ENCODE data around the gene NSL1. TPM values are rescaled to one million over a fixed set of nuclear protein-coding genes. Genes with fewer than 3 reads are reported as not detected.
"Not testable (repeated sequence)": the region's sequence is repeated elsewhere in the genome, so short reads cannot be mapped to it uniquely, and the experiment has no call there.

Gene NSL1
- total RNA-seq, 2 donors from 2014 or later: 17.1 to 33.9 TPM

GRCh38 chr1:212782422-212783154 is 9.0 kb downstream of the NSL1 start:
- H3K4me1 ChIP-seq: no peaks in the 10 kb centered on the region
- intact Hi-C loops (cut with DNase I): loop anchor here (5.0 to 10.0 kb wide), 2 partner anchors 115 to 328 kb away; no protein-coding TSS in a partner anchor
- no peak overlapping the region for H3K27ac ChIP-seq
- H3K9me3 ChIP-seq: no peaks in the 10 kb centered on the region
- no peak for DNase-seq
- H3K9ac ChIP-seq (ENCODE audit: low read depth in 2 of 2, low read length in 2 of 2): no peak overlapping the region
- H3K27me3 ChIP-seq: no peaks in the 10 kb centered on the region
- peaks cover 5% of the 10 kb centered on the region for H3K36me3 ChIP-seq
- TF ChIP-seq, protein P1, sequence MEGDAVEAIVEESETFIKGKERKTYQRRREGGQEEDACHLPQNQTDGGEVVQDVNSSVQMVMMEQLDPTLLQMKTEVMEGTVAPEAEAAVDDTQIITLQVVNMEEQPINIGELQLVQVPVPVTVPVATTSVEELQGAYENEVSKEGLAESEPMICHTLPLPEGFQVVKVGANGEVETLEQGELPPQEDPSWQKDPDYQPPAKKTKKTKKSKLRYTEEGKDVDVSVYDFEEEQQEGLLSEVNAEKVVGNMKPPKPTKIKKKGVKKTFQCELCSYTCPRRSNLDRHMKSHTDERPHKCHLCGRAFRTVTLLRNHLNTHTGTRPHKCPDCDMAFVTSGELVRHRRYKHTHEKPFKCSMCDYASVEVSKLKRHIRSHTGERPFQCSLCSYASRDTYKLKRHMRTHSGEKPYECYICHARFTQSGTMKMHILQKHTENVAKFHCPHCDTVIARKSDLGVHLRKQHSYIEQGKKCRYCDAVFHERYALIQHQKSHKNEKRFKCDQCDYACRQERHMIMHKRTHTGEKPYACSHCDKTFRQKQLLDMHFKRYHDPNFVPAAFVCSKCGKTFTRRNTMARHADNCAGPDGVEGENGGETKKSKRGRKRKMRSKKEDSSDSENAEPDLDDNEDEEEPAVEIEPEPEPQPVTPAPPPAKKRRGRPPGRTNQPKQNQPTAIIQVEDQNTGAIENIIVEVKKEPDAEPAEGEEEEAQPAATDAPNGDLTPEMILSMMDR (IDR thresholded peaks at IDR 0.05): peak; percentile 62
- H3K4me3 ChIP-seq: no peak overlapping the region

GRCh38 chr1:212781225-212781624 is 10.4 kb downstream of the NSL1 start:
- no peak overlapping the region for H3K27ac ChIP-seq
- no peaks in the 10 kb centered on the region for H3K9me3 ChIP-seq
- no peak overlapping the region for H3K4me3 ChIP-seq
- H3K9ac ChIP-seq (ENCODE audit: low read depth in 2 of 2, low read length in 2 of 2): no peak overlapping the region
- H3K27me3 ChIP-seq: no peaks in the 10 kb centered on the region
- DNase-seq: no peak
- no peaks in the 10 kb centered on the region for H3K4me1 ChIP-seq
- TF ChIP-seq, protein P1 (IDR thresholded peaks at IDR 0.05): no peak
- intact Hi-C loops (cut with DNase I): loop anchor here (5.0 to 10.0 kb wide), 2 partner anchors 114 to 326 kb away; no protein-coding TSS in a partner anchor
- H3K36me3 ChIP-seq: peaks cover under 1% of the 10 kb centered on the region

- Histone ChIP-seq H3K27me3 (no peaks in the 10 kb centered on the region), H3K36me3 (no peaks in the 10 kb centered on the region), H3K4me3 (no peak overlapping the region), H3K4me1 (no peaks in the 10 kb centered on the region), H3K9me3 (no peaks in the 10 kb centered on the region), H3K27ac (no peak overlapping the region), H3K9ac (ENCODE audit: low read depth in 2 of 2, low read length in 2 of 2) (no peak overlapping the region)
- intact Hi-C loops (cut with DNase I): loop anchor here (5.0 to 10.0 kb wide), 2 partner anchors 113 to 326 kb away; no protein-coding TSS in a partner anchor
- DNase-seq: no peak
- TF ChIP-seq, protein P1 (IDR thresholded peaks at IDR 0.05): no peak
Observed at GRCh38 chr1:212780759-212781158, 10.8 kb downstream of the NSL1 start.

GRCh38 chr1:212779086-212779485 is 12.5 kb downstream of the NSL1 start:
- H3K27me3 ChIP-seq; H3K4me3 ChIP-seq; H3K27ac ChIP-seq; H3K4me1 ChIP-seq; H3K9ac ChIP-seq (ENCODE audit: low read depth in 2 of 2, low read length in 2 of 2); intact Hi-C loops (cut with DNase I); H3K9me3 ChIP-seq; DNase-seq; H3K36me3 ChIP-seq: not testable (repeated sequence)

DNA sequence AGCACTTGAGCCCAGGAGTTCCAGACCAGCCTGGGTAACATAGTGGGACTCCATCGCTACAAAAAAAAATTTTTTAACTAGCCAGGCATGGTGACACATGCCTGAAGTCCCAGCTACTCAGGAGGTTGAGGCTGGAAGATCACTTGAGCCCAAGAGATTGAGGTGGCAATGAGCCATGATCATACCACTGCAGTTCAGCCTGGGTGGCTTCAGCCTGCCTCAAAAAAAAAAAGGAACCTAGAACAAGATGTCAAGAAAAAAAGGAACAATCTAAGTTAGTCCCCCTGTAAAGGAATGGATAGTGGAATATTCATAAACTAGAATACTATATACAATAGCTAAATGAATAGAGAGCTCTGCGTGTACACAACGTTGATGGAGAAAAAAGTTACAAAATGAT is 14.4 kb downstream of the NSL1 start:
- Histone ChIP-seq H3K9me3 (no peaks in the 10 kb centered on the region), H3K4me1 (no peaks in the 10 kb centered on the region), H3K9ac (ENCODE audit: low read depth in 2 of 2, low read length in 2 of 2) (no peak overlapping the region), H3K36me3 (no peaks in the 10 kb centered on the region), H3K27me3 (no peaks in the 10 kb centered on the region), H3K4me3 (no peak overlapping the region), H3K27ac (no peak overlapping the region)
- TF ChIP-seq, protein P1 (IDR thresholded peaks at IDR 0.05): no peak
- intact Hi-C loops (cut with DNase I): no loop called here
- no peak for DNase-seq

DNA sequence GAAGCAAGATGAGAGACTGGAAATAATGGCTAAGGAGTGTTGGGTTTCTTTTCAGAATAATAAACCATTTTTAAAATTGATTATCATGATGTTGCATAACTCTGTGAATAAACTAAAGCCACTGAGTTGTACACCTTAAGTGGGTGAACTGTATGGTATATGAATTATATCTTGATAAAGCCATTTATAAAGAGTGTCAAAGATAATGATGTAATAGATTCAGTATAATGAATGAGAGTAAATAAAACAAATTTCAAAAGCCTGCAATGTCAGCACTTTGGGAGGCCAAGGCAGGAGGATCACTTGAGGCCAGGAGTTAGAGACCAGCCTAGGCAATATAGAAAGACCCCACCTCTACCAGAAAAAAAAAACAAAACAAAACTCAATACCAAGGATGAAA is 16.3 kb downstream of the NSL1 start:
- intact Hi-C loops (cut with DNase I): no loop called here
- no peak for DNase-seq
- TF ChIP-seq, protein P1 (IDR thresholded peaks at IDR 0.05): no peak
- Histone ChIP-seq H3K27ac (no peak overlapping the region), H3K27me3 (no peaks in the 10 kb centered on the region), H3K36me3 (no peaks in the 10 kb centered on the region), H3K9me3 (no peaks in the 10 kb centered on the region), H3K4me1 (no peaks in the 10 kb centered on the region), H3K9ac (ENCODE audit: low read depth in 2 of 2, low read length in 2 of 2) (no peak overlapping the region), H3K4me3 (no peak overlapping the region)
